IPS-NIHi11 (cell line): ENCODE results near the gene CCDC32.

Experiments
- DNase-seq: peaks from one replicate; pipeline ENCODE4 v3.0.0; 2012; ENCODE audit warnings: mixed read lengths, low spot score

The CCDC32 gene

DNA sequence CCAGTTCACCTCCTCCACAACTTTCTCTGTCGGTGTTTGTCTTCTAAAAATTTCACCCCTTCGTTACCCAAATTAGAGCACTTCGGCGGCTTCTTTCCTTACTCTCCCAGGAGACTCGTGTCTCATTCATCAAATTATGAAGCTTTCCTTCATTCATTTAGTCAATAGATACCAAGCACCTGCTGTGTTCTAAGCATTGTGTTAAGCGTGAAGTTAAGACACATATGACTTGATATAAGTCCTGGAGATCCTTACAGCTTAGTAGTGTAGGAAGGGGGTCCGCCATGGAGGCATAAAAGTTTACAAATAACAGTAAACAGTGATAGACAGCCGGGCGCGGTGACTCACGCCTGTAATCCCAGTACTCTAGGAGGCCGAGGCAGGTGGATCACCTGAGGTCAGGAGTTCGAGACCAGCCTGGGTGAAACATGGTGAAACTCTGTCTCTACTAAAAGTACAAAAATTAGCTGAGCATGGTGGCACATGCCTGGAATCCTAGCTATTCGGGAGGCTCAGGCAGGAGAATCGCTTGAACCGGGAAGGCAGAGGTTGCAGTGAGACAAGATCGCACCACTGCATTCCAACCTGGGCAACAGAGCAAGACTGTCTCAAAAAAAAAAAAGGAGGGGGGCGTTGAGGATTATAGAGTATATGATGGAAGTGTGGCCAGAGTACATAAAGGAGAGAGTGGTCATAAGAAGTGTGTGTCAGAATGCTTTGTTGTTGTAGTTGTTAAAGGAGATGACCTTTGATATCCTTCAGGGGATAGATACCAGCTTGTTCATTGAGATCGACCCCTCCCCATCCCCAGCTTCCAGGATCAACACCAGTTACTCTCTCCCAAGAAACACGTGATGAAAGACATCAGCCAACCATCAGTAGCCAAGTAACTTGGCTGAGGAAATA, 744 bp upstream of the CCDC32 start:
- DNase-seq: no peak

- no peak for DNase-seq
These were observed 1.4 kb downstream of the CCDC32 start for GRCh38 chr15:40563426-40563825.

DNA sequence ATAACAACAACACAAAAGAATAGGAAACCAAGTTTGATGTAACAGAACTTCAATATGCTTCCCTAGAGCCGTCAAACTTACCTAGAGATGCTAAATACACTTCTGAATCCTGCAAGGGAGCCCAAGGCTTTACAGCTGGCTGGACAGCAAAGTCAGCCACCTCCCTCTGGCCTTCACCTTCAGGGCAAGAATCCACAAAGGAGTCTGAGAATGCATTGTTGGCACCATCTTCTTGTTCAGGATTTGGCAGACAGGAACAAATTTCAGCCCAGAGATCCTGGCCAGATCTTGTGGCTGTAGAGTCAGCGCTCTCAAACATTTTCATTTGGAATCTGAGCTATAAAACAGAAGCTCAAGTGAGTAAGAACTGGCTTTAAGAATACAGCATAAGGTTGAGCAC, 2.2 kb downstream of the CCDC32 start:
- no peak for DNase-seq

GRCh38 chr15:40558952-40559742, 5.7 kb downstream of the CCDC32 start:
- no peak for DNase-seq

- DNase-seq: no peak
These were observed 9.0 kb downstream of the CCDC32 start for GRCh38 chr15:40555876-40556275.

GRCh38 chr15:40554161-40554525, 10.7 kb downstream of the CCDC32 start:
- peak; percentile 64 for DNase-seq

DNA sequence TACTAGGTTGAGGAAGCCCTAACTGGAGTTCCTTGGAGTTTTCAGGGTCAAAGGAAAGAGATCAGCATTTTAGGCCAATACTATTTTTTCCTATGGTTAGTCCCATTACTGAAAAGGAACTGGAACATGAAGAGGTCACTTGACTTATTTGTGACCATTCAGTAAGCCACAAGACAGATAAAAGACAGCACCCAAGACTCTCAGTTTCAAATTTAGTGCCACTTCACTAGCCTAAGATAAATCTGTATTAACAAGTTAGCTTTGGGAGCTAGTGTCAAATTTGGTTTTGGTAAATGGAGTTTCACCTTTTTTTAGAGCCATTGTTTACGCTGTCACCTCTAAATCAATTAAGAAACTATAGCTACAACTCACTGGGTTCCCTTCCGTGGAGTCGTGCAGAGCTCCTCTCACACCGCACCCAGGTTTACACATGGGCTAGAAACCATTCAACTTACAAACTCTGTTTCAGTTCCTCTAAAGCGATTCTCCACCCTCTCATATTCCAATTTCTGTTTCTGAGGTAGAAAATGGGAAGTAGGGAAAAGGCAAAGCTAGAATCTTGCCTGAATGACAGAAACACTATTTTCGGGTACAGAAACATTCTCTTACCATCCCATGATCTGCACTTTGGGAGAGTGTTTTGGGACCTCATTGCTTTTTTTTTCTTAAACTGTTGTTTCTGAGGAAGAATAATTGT, 14.4 kb downstream of the CCDC32 start:
- no peak for DNase-seq

GRCh38 chr15:40549894-40550293, 14.9 kb downstream of the CCDC32 start:
- DNase-seq: no peak

DNA sequence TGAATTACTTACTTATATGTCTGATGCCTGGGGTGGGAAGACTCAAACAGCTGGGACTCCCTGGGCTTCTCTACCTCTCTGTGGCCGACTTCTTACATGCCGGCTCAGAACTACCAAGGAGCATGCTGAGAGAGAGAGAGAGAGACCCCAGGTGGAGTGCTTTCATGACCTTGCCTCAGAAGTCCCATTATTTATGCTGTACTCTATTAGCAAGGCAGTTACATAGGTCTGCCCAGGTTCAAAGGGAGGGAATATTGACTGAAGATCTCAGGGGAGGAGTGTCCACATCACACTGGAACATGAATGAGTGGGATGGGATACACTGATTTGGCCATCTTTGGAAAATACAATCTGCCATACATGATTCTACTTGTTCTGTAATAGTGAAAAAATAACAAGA, 16.2 kb downstream of the CCDC32 start:
- DNase-seq: no peak

DNA sequence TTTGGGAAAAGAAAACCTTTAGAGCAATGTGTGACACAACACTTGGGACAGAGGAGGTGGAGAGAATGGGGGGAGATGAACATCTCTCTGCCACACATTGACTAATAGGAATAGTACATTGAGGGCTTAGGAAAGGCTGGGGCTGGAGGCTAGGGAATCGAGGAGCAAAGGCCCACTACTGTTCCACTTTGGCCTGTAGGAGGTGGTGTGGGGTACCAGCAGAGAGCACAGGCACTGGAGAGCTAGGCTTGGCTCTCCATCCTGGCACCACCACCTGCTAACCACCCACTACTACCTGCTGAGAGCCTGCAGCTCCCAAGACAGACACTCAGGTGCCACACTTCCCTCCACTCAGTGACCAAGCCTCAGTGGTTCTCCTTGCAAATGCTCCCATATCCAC, 19.4 kb downstream of the CCDC32 start:
- DNase-seq: peak; percentile 42

DNA sequence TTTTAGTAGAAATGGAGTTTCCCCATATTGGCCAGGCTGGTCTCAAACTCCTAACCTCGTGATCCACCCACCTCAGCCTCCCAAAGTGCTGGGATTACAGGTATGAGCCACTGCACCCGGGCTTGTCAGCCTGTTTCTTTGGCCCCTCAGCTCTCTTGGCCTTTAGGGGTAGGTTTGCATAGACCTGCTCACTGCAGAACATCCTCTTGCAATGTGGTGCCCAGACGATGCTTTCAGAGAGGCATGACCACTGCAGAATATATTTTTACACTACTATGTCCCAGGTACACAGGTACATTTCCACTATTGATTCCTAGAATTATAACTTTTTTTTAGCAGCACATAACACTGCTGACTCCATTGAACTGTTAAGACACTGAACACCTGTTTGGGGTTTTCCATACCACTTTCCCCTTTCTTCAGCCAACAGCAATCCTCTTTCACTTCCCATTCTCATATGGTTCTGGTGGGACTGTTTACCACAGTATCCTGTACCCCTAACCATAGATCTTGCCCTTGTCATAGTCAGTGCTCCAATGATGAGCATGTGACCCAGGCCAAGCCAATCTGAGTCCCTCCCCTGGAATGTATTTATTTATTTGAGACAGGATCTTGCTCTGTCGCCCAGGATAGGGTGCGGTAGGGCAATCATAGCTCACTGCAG, 21.1 kb downstream of the CCDC32 start:
- no peak for DNase-seq

DNA sequence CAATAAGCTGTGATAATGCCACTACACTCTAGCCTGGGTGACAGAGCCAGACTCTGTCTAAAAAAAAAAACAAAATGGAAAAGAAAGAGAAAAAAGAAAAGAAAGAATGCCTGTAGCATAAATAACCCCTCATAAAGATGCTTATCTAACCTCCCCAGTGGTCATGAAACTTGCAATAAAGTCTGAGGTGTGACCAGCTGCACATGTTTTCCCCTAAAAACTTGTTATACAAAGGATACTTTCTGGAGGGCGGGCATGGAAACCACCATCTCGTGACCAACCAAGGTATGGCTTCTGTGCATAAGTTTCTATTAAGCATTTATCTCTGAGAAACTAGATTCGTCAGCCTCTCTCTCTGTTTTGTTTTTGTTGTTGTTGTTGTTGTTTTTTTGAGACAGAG, 21.8 kb downstream of the CCDC32 start:
- DNase-seq: no peak

GRCh38 chr15:40538976-40539375, 25.9 kb downstream of the CCDC32 start:
- peak; percentile 35 for DNase-seq

- no peak for DNase-seq
These were observed 28.3 kb downstream of the CCDC32 start for GRCh38 chr15:40536501-40536900.

DNA sequence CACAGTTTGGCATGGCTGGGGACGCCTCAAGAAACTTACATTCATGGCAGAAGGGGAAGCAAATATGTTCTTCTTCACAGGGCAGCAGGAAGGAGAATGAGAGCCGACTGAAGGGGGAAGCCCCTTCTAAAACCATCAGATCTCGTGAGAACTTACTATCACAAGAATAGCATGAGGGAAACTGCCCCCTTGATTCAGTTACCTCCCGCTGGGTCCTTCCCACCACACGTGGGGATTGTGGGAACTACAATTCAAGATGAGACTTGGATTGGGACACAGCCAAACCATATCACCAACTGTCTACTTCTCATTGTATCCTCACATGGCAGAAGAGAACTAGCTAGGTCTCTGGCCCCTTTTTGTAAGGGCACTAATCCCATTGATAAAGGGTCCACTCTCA, 30.5 kb downstream of the CCDC32 start:
- no peak for DNase-seq

- DNase-seq: no peak
These were observed 31.0 kb downstream of the CCDC32 start for GRCh38 chr15:40533763-40534364.

DNA sequence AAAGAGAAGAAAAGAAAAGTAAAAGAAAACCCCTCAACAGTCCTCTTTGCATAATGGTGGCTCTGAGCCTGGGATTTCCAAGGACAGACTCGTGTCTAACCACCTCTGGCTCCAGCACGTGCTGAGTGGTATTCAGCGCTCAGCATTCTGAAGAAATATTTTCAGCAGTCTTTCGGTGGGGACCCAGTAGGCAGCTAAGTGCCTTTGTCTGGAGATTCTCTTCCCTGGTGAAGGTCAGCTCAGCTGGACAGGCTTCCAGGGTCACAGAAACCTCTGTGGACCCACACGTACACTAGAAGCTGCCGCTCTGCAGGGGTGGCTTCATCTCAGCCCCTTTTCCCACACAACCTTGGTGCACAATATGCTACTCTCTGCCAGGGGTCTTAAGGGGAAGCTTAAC, 36.0 kb downstream of the CCDC32 start:
- no peak for DNase-seq

DNA sequence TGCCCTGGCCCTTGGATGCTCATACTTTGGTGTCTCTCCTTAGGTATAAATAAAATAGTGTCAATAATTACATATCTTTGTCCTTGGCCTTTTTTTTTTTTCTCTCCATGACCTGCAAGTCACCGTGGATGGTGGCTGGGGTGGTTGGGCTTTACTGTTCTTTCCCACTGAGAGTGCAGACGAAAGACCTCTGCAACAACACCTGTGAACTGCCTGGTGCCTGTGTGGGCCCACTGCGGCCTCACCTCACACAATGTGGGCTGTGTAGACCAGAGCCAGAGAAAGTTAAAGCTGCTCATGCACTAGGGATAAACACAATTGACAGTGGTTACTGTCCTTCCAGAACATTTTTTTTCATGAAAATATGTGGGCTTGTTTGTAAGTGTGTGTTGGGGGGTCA, 39.0 kb downstream of the CCDC32 start:
- no peak for DNase-seq

DNA sequence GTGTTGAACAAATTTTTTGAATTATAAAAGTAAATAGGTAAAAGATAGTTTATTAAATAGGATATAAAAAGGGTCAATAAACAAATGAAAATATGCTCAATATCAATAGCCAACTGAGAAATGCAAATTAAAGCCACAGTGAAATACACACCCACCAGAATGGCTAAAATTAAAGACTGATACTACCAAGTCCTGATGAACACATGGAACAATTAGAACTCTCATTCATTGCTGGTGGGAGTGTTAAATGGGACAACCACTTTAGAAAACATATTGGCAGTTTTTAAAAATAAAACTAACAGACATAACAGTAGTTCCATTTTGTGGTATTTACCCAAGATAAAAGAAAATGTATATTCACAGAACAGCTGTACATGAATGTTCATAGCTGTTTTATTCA, 41.2 kb downstream of the CCDC32 start:
- no peak for DNase-seq

GRCh38 chr15:40516322-40516721, 48.5 kb downstream of the CCDC32 start:
- no peak for DNase-seq

DNA sequence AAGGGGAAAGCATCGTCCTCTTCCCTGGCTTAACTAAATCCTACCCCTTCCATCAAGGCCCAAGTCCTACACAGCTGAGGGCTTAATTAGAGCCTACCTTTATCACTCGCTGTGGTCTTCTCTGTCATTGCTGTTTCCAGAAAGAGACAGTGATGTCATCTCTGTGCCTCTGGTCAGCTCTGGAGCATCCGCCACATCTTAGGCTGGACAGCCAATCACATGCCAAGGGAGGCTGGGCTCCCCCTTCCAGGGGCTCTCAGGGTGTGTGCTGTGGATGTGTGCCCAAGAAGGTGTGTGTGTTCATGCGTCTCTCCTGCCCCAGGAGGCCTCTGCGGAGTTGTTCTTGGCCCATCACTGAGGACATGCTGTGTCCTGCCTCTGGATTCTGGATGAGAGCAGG, 51.2 kb downstream of the CCDC32 start:
- DNase-seq: no peak

DNA sequence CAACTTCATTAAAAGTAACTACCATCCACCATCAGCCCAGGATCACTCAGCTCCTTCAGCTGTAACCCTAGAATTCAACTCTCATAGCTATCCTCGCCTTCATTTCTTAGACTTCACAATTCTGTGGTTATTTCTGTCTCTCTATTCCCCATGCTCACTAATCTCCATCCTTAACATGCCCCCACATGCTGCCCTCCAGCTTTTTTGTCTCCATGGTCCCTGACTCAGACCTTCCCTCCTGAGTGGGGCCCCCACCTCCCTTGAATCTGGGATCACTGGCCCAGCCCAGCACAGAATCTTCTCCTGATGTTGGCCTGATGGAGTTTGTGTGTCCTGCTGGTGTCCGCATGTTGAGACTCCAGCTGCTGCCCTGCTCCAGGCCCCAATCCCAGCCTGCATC, 52.4 kb downstream of the CCDC32 start:
- no peak for DNase-seq
